ENCODE data around the gene E2F4.

Gene E2F4

GRCh38 chr16:67174706-67175231 is 17.2 kb upstream of the E2F4 start:
- no peak for DNase-seq

GRCh38 chr16:67176662-67177061 is 15.3 kb upstream of the E2F4 start:
- no peak for DNase-seq

DNA sequence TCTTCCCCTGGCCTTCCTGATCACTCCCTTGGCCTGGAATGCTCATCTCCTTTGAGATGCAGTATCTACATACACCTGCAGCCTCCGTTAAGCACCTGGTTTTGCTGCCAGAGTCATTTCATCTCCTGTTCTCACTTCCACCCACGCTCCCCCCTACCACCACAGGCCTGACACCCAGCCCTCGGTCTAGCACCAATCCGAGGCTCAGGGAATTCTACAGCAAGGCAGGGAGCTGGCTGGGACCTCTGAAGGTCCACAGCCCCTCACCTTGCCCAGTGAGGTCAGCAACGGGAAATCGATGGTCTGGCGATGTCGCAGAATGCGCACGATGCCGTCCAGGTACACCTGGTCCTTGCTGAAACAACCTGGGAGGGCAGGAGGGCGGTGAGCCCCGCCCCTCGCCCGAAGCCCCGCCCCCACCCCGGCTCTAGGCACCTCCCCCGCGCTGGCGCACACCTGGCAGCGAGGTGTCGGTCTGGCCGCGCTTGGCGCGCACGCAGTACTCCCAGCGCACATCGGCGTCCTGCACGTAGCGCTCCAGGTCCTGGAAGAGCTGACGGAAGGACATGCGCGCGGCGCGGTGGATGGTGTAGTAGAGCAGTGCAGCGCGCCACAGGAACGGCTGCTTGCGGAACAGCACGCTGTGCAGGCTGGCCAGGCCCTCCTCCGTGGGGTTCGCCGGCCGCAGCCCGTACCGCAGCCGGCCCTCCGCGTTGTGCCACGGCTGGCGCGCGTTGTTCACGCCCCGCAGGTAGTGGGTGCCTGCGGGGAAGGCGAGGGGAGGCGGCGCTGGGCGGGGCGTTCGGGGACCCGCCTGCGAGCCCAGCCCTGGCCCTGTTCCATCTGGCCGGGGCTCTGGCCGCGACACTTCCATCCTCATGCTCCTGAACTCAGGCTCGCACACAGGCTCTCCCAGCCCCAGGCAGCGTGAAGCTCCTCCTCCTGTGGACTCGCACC is 13.9 kb upstream of the E2F4 start:
- peak; percentile 47 for DNase-seq

GRCh38 chr16:67179421-67180080 is 12.4 kb upstream of the E2F4 start:
- no peak for DNase-seq

- DNase-seq = no peak
These were observed 11.8 kb upstream of the E2F4 start for GRCh38 chr16:67180166-67180565.

GRCh38 chr16:67181346-67181745 is 10.6 kb upstream of the E2F4 start:
- DNase-seq = peak; percentile 80

DNA sequence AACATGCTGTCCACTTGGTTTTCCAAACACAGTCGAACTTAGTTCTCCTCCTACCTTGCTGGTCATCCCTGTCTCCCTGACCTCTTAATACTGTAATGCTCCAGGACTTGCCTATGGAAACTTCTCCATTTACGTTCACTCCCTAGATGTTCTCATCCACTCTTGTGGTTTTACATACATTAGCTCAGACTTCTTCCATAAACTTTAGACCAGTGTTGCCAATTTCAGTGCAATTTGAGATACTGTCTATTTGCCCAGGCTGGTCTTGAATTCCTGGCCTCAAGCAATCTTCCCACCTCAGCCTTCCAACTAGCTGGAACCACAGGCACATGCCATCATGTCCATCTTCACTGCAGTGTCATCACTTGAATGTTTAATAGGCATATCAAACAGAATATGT is 9.7 kb upstream of the E2F4 start:
- no peak for DNase-seq

GRCh38 chr16:67183284-67183626 is 8.7 kb upstream of the E2F4 start:
- DNase-seq = no peak

DNA sequence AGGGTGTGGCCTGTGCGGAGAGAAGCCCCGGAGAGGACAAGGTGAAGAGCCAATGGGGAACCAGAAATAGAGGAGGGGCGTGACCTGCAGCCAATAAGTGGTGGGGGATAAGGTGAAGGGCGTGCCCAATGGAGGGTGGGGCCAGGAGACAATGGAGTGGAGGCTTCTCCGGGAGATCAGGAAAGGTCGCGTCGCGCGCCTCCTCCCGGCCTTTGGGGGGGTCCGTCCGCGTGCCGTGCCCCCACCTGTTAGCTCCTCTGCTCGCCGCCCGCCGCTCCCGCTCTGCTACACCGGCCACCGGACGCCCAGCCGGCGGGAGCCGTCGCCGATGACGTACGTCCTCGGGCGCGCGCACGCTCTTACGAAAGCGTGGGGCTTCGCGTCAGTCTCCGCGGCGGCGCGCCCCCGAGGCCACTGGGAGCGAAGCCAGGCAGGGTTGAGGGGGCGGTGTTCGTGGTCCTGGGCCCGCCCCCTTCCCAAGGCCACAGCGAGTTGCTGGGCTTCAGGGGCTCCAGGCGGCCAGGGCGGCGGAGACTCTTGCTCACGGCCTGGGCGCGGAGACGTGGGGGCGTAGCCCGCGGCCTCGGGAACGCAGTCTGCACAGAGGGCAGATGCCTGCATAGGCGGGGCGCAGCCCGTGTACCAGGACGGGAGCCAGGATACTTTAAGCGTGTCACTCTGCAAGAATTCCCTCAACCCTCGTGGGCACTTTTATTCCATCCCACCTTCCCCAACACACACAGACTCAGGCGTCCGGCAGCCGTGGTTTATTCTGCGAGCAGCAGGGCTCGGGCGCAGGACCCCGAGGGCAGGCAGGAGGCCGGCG is 8.1 kb upstream of the E2F4 start, which contains the start of gene MATCAP1:
MATCAP1 (minus strand) TSS at position 337 of the 826 bp plus-strand sequence. CDS start 3,353 bp downstream, outside the sequence.
- DNase-seq = peak; percentile 98

GRCh38 chr16:67184453-67184994 is 7.4 kb upstream of the E2F4 start:
- no peak for DNase-seq

GRCh38 chr16:67184995-67185650 is 6.8 kb upstream of the E2F4 start:
- DNase-seq = peak; percentile 83

DNA sequence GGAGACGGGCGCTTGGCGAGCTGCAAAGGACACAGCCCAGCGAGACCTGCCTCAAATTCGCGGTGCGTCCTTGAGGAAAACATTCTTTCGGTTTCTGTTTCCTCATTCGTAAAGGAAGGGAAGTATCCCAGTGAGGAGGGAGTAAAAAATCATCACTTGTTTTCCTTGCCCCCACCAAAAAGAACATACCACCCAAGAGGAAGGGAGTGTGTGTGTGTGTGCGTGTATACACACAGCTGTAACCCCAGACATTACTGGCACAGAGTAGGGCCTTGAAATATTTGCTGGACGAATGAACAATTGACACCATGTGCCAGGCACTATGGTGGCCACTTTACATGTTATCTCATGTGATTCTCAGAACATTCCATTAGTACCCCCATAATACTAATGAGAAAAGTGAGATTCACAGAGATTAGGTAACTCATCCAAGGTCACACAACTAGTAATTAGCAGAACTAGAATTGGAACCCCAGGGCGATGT is 6.3 kb upstream of the E2F4 start:
- no peak for DNase-seq

- no peak for DNase-seq
These were observed 5.4 kb upstream of the E2F4 start for GRCh38 chr16:67186550-67186950.

DNA sequence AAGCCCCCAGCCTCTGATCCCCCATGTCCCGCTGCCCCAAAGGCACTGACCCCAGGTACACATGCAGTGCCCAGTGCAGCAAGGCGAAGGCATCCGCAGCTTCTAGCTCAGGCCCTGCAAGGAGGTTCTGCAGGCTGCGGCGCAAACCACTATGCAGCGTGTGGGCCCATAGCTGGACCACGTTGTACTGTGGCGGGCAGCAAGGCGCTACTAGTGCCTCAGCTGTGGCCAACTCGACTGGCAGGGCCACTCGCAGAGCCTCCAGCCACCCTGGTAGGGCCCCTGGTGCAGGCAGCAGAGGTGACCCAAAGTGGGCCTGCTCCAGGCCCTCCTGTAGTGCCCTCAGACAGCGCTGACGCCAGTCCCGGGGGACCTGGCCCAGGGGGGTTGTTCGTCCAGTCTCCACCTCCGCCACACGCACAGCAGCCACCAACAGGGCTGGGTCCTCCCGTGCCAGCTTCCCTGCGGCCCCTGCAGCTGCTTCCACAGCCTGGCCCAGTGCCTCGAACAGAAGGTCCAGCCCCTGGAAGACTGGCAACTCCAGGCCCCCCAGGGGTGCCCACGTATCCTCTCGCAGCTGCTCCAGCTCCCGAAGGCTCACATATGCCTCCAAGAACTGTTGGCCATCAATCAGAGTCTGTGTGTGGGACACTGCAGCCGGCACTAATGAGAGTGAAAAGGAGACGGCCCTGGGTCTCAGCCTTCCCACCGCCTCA is 4.6 kb upstream of the E2F4 start:
- DNase-seq = no peak

GRCh38 chr16:67188323-67188722 is 3.6 kb upstream of the E2F4 start:
- DNase-seq = no peak

GRCh38 chr16:67188798-67189197 is 3.2 kb upstream of the E2F4 start:
- DNase-seq = no peak

- no peak for DNase-seq
These were observed 1.9 kb upstream of the E2F4 start, which contains the start of gene EXOC3L1 for GRCh38 chr16:67190041-67190440. EXOC3L1 (minus strand) TSS chr16:67190136; CDS start chr16:67189676, 460 bp downstream.

DNA sequence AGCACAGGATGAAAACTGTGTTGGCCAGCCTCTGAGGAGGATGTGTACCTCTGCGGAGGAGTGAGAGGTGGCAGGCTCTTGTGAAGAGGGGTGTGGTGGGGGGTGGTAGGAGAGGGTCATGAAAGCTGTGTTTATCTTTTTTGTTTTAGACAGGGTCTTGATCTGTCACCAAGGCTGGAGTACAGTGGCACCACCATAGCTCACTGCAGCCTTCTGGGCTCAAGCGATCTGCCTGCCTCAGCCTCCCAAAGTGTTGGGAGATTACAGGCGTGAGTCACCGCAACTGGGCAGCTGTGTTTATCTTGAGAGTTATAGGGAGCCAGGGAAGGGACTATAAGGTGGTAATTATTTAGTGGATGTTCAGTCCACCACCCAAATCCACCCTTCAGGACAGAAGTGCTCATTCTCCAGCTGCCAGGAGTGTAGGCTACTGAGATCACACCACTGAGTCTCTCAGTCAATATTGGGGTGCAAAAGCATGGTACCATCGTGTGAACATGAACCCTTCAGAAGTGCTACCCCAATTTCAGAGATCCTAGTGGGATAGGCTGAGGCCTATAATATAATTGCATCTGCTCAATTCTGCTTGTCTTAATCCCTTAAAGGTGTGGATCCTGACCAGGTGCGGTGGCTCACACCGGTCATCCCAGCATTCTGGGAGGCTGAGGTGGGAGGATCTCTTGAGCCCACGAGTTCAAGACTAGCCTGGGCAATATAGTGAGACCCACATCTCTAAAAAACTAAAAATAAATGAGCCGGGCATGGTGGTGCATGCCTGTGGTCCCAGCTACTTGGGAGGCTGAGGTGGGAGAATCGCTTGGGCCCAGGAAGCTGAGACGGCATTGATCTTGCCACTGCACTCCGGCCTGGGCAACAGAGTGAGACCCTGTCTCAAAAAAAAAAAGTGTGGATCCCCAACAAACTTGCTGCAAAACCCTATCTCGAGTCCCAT is 1.2 kb upstream of the E2F4 start:
- DNase-seq = no peak

GRCh38 chr16:67191411-67191994 is 452 bp upstream of the E2F4 start:
- DNase-seq = no peak

Measured in fibroblast of skin of right biceps (primary cell).